Breast epithelium (tissue), 4 donors: ENCODE measurements around the gene MAP4K4. TPM values are rescaled to one million over a fixed set of nuclear protein-coding genes. Genes with fewer than 3 reads are reported as not detected.

ENCODE experiments used
- DNase-seq, 2 donors: peaks; one replicate each; pipeline ENCODE4 v3.0.0-alpha.2; 2019; ENCODE audit warnings: low spot score in 2 of 2
- H3K27ac ChIP-seq, 2 donors: fragments of 200-600 bp; sonication (generic) in 1 of 2; one replicate each; pipeline ENCODE4 v1.5.1; 2016 to 2019; ENCODE audit warnings: mild to moderate bottlenecking in 1 of 2
- H3K27me3 ChIP-seq, 2 donors: fragments of 200-600 bp; sonication (generic) in 1 of 2; one replicate each; pipeline versions ENCODE4 v1.5.1 to v1.6.0; 2017 to 2019; ENCODE audit warnings: control low read depth in 1 of 2, mild to moderate bottlenecking in 1 of 2
- H3K36me3 ChIP-seq: fragments of 200-600 bp; one replicate; pipeline ENCODE4 v1.5.1; 2019
- H3K4me1 ChIP-seq, 2 donors: fragments of 200-600 bp; sonication (generic); one replicate each; pipeline ENCODE4 v1.5.1; 2016 to 2019; ENCODE audit warnings: control low read depth in 1 of 2
- H3K4me3 ChIP-seq, 3 donors: fragments of 200-600 bp; sonication (generic); 1 replicate in 2 of 3; 2 replicates in 1 of 3; pipeline ENCODE4 v1.5.1; 2016 to 2019; ENCODE audit warnings: mild to moderate bottlenecking in 3 of 3, moderate library complexity in 2 of 3
- H3K9me3 ChIP-seq, 2 donors: fragments of 200-600 bp; sonication (generic) in 1 of 2; one replicate each; pipeline ENCODE4 v1.5.1; 2016 to 2019; ENCODE audit warnings: control low read depth in 1 of 2
- CTCF ChIP-seq, 3 donors: fragments of 450-650 bp; IDR thresholded peaks; one replicate each; pipeline ENCODE4 v1.5.1; 2016 to 2017; ENCODE audit warnings: antibody characterized with exemption in 3 of 3, mild to moderate bottlenecking in 3 of 3, moderate library complexity in 3 of 3
- POLR2A ChIP-seq: fragments of 450-650 bp; IDR thresholded peaks from one replicate; pipeline ENCODE4 v1.6.1; 2016; ENCODE audit warnings: antibody characterized with exemption, mild to moderate bottlenecking, moderate library complexity
- POLR2AphosphoS5 ChIP-seq, 3 donors: sonication (generic); formaldehyde crosslinking; IDR thresholded peaks; one replicate each; pipeline ENCODE4 v1.6.1; 2017; ENCODE audit warnings: antibody characterized with exemption in 3 of 3
- intact Hi-C: fragments of 100-400 bp; cut with DNase I; formaldehyde crosslinking; loops from one replicate; pipeline ENCODE4 v1.15.1; 2023; ENCODE audit warnings: low total_unique reads
- total RNA-seq, 3 donors: library from RNA; depleted of rRNA; stranded (reverse); fragments of >200 nt; gene quantifications; one replicate each; pipeline ENCODE4 v1.1.0, GENCODE V29; 2016

MAP4K4 gene
- total RNA-seq, 3 donors from 2014 or later, result 62.1 to 89.1 (median 74.7) TPM

GRCh38 chr2:101811226-101812015, 113.9 kb downstream of the MAP4K4 start:
- no peak for DNase-seq
- no peaks in the 10 kb centered on the region for H3K36me3 ChIP-seq
- H3K4me3 ChIP-seq, result no peak overlapping the region
- intact Hi-C loops, result no loop called here
- no peaks in the 10 kb centered on the region for H3K27me3 ChIP-seq
- H3K9me3 ChIP-seq, result no peaks in the 10 kb centered on the region
- no peaks in the 10 kb centered on the region for H3K4me1 ChIP-seq
- no peak overlapping the region for H3K27ac ChIP-seq
- TF ChIP-seq CTCF (IDR thresholded peaks at IDR 0.05) (no peak), POLR2A (no peak), POLR2AphosphoS5 (IDR thresholded peaks at IDR 0.05) (no peak)

GRCh38 chr2:101812226-101812625, 114.7 kb downstream of the MAP4K4 start:
- H3K9me3 ChIP-seq, result no peaks in the 10 kb centered on the region
- TF ChIP-seq POLR2AphosphoS5 (IDR thresholded peaks at IDR 0.05) (no peak), POLR2A (no peak), CTCF (IDR thresholded peaks at IDR 0.05) (no peak)
- H3K4me1 ChIP-seq, result no peaks in the 10 kb centered on the region
- no peak overlapping the region for H3K4me3 ChIP-seq
- DNase-seq, result no peak
- H3K27ac ChIP-seq, result no peak overlapping the region
- intact Hi-C loops, result no loop called here
- no peaks in the 10 kb centered on the region for H3K27me3 ChIP-seq
- H3K36me3 ChIP-seq, result no peaks in the 10 kb centered on the region

- DNase-seq, result no peak
- Histone ChIP-seq H3K27ac (no peak overlapping the region), H3K27me3 (no peaks in the 10 kb centered on the region), H3K9me3 (no peaks in the 10 kb centered on the region), H3K4me1 (no peaks in the 10 kb centered on the region), H3K36me3 (no peaks in the 10 kb centered on the region), H3K4me3 (no peak overlapping the region)
- intact Hi-C loops, result no loop called here
- TF ChIP-seq POLR2A (no peak), CTCF (IDR thresholded peaks at IDR 0.05) (no peak)
These were observed 117.2 kb downstream of the MAP4K4 start for GRCh38 chr2:101814752-101815151.

- no peak for TF ChIP-seq POLR2A
- TF ChIP-seq POLR2AphosphoS5 (IDR thresholded peaks at IDR 0.05), result no peak
- TF ChIP-seq CTCF (IDR thresholded peaks at IDR 0.05), result no peak
- intact Hi-C loops, result no loop called here
These were observed 117.6 kb downstream of the MAP4K4 start for GRCh38 chr2:101815154-101815553.

GRCh38 chr2:101815739-101816391, 118.4 kb downstream of the MAP4K4 start:
- TF ChIP-seq CTCF (IDR thresholded peaks at IDR 0.05) (no peak), POLR2A (no peak), POLR2AphosphoS5 (IDR thresholded peaks at IDR 0.05) (no peak)
- Histone ChIP-seq H3K4me3 (no peak overlapping the region), H3K9me3 (no peaks in the 10 kb centered on the region), H3K27me3 (no peaks in the 10 kb centered on the region), H3K27ac (peak overlapping the region; percentile 13 to 26), H3K4me1 (no peaks in the 10 kb centered on the region), H3K36me3 (no peaks in the 10 kb centered on the region)
- DNase-seq, result no peak
- intact Hi-C loops, result no loop called here

More at GRCh38 chr2:101815154-101815553, 117.6 kb downstream of the MAP4K4 start:
- Histone ChIP-seq H3K27ac (no peak overlapping the region), H3K4me3 (no peak overlapping the region), H3K36me3 (no peaks in the 10 kb centered on the region), H3K4me1 (no peaks in the 10 kb centered on the region), H3K27me3 (no peaks in the 10 kb centered on the region), H3K9me3 (no peaks in the 10 kb centered on the region)
- no peak for DNase-seq
